ENCODE results near the gene TYK2. TPM values are rescaled to one million over a fixed set of nuclear protein-coding genes. Genes with fewer than 3 reads are reported as not detected.

The TYK2 gene
- 39.3 and 45.8 TPM in 2 replicates for total RNA-seq

GRCh38 chr19:10380313-10381102 is at the start of gene TYK2:
Gene TYK2 (minus strand): TSS chr19:10380572. CDS start chr19:10378406, 2,166 bp downstream.

GRCh38 chr19:10420444-10421239 is 40.3 kb upstream of the TYK2 start, which contains the start of gene PDE4A:
Gene PDE4A (plus strand): TSS chr19:10420538. CDS start chr19:10420765, 227 bp downstream.

GRCh38 chr19:10403137-10404021 is 23.0 kb upstream of the TYK2 start, which contains the start of gene CDC37:
Gene CDC37 (minus strand): TSS chr19:10403542. CDS start chr19:10403479, 63 bp downstream.

GRCh38 chr19:10339380-10339960 is 40.9 kb downstream of the TYK2 start, which contains the start of gene ICAM3:
Gene ICAM3 (minus strand): TSS chr19:10339624. CDS start chr19:10339614, 10 bp downstream.

GRCh38 chr19:10332965-10333757 is 47.2 kb downstream of the TYK2 start, which contains the start of gene RAVER1:
Gene RAVER1 (minus strand): TSS chr19:10333529. CDS start chr19:10333507, 22 bp downstream.

GRCh38 chr19:10315335-10316214 is 64.8 kb downstream of the TYK2 start, which contains the start of gene FDX2:
Gene FDX2 (minus strand): TSS chr19:10316015. CDS start chr19:10315996, 19 bp downstream.

GRCh38 chr19:10309423-10309822 is 70.9 kb downstream of the TYK2 start, which contains the start of gene ZGLP1:
Gene ZGLP1 (minus strand): TSS chr19:10309815.

Other genes with a start within 250 kb of the TYK2 start
- gene DNMT1, start 185.6 kb downstream of the TYK2 start, total RNA-seq = 32.2 and 32.6 TPM in 2 replicates
- 26.8 and 33.8 TPM in 2 replicates for gene S1PR2, start 149.2 kb downstream of the TYK2 start, total RNA-seq
- 58.3 and 72.3 TPM in 2 replicates for gene MRPL4, start 128.4 kb downstream of the TYK2 start, total RNA-seq
- gene ICAM1, start 109.5 kb downstream of the TYK2 start, total RNA-seq = 12.8 and 17.7 TPM in 2 replicates
- 0.10 and 0.50 TPM in 2 replicates for gene ICAM4, start 93.6 kb downstream of the TYK2 start, total RNA-seq
- gene ICAM5, start 90.6 kb downstream of the TYK2 start, total RNA-seq = 0.56 and 1.3 TPM in 2 replicates
- 0.25 and 3.2 TPM in 2 replicates for gene ZGLP1, start 70.8 kb downstream of the TYK2 start, total RNA-seq
- 16.5 and 19.4 TPM in 2 replicates for gene FDX2, start 64.6 kb downstream of the TYK2 start, total RNA-seq
- gene RAVER1, start 47.0 kb downstream of the TYK2 start, total RNA-seq = 31.8 and 49.8 TPM in 2 replicates
- 3.7 and 6.0 TPM in 2 replicates for gene ICAM3, start 40.9 kb downstream of the TYK2 start, total RNA-seq
- 127 and 132 TPM in 2 replicates for gene CDC37, start 23.0 kb upstream of the TYK2 start, total RNA-seq
- gene PDE4A, start 40.0 kb upstream of the TYK2 start, total RNA-seq = 13.7 and 16.1 TPM in 2 replicates
- gene KEAP1, start 122.8 kb upstream of the TYK2 start, total RNA-seq = 71.9 and 86.3 TPM in 2 replicates
- not detected in 2 replicates for gene S1PR5, start 136.9 kb upstream of the TYK2 start, total RNA-seq
- gene ATG4D, start 163.3 kb upstream of the TYK2 start, total RNA-seq = 5.3 and 11.4 TPM in 2 replicates
- 14.1 and 14.7 TPM in 2 replicates for gene KRI1, start 185.4 kb upstream of the TYK2 start, total RNA-seq
- gene CDKN2D, start 188.4 kb upstream of the TYK2 start, total RNA-seq = 2.2 and 3.0 TPM in 2 replicates
- gene AP1M2, start 206.7 kb upstream of the TYK2 start, total RNA-seq = not detected in 2 replicates
- gene SLC44A2, start 245.0 kb upstream of the TYK2 start, total RNA-seq = 33.4 and 36.1 TPM in 2 replicates

Data from cardiac ventricle fibroblast (primary cell).